T-helper 1 cell treated with Interleukin-12 subunit alpha and Interleukin-12 subunit beta and Interleukin-4 antibody, amounts not matched to agents 30 μg/mL and 1 μg/mL, for 36 hours (primary cell): Measurements from ENCODE around the gene BRIP1.

Experiments used
- H3K27ac Mint-ChIP-seq: one replicate; pipeline ENCODE4 v1.8.0; 2021; ENCODE audit warnings: mild to moderate bottlenecking, mixed read lengths
- H3K27me3 Mint-ChIP-seq: one replicate; pipeline ENCODE4 v1.8.0; 2021; ENCODE audit warnings: low read depth, mixed read lengths
- H3K36me3 Mint-ChIP-seq: one replicate; pipeline ENCODE4 v1.8.0; 2021; ENCODE audit warnings: low read depth, mixed read lengths
- H3K4me1 Mint-ChIP-seq: one replicate; pipeline ENCODE4 v1.8.0; 2021; ENCODE audit warnings: low read depth, mixed read lengths
- H3K4me3 Mint-ChIP-seq: one replicate; pipeline ENCODE4 v1.8.0; 2021; ENCODE audit warnings: mild to moderate bottlenecking, moderate library complexity, mixed read lengths
- H3K9me3 Mint-ChIP-seq: one replicate; pipeline ENCODE4 v1.8.0; 2021; ENCODE audit warnings: mixed read lengths

The BRIP1 gene

DNA sequence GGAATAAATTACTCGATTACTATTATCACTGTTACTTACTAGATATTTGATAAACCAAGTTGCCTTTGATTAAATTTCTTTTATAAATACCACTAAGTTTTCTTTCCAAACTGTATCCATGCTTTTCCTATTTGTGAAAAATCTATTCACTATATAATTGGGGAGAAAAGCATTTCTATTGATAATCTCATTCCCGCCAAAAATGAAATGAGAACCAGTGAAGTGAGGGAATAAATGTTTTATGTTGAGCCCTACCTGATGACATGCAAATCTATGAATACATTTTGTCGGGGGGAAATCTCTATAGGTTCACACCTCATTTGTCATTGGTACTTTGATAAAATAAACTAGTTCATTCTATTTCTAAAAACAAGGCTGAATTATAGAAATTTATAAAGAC, 15.7 kb downstream of the BRIP1 start:
- Mint-ChIP-seq H3K27ac (no peak overlapping the region), H3K27me3 (no peaks in the 10 kb centered on the region), H3K4me3 (no peak overlapping the region), H3K9me3 (no peaks in the 10 kb centered on the region), H3K4me1 (peaks cover 1% of the 10 kb centered on the region), H3K36me3 (peaks cover 27% of the 10 kb centered on the region)

- H3K36me3 Mint-ChIP-seq = peaks cover 28% of the 10 kb centered on the region
- H3K9me3 Mint-ChIP-seq = no peaks in the 10 kb centered on the region
- H3K4me1 Mint-ChIP-seq = peaks cover 1% of the 10 kb centered on the region
- no peaks in the 10 kb centered on the region for H3K27me3 Mint-ChIP-seq
- H3K27ac Mint-ChIP-seq = no peak overlapping the region
- no peak overlapping the region for H3K4me3 Mint-ChIP-seq
Observed at GRCh38 chr17:61846761-61847375, 16.5 kb downstream of the BRIP1 start.

GRCh38 chr17:61846088-61846487, 17.2 kb downstream of the BRIP1 start:
- peaks cover 24% of the 10 kb centered on the region for H3K36me3 Mint-ChIP-seq
- peaks cover 1% of the 10 kb centered on the region for H3K4me1 Mint-ChIP-seq
- H3K4me3 Mint-ChIP-seq = no peak overlapping the region
- no peaks in the 10 kb centered on the region for H3K9me3 Mint-ChIP-seq
- no peaks in the 10 kb centered on the region for H3K27me3 Mint-ChIP-seq
- no peak overlapping the region for H3K27ac Mint-ChIP-seq

DNA sequence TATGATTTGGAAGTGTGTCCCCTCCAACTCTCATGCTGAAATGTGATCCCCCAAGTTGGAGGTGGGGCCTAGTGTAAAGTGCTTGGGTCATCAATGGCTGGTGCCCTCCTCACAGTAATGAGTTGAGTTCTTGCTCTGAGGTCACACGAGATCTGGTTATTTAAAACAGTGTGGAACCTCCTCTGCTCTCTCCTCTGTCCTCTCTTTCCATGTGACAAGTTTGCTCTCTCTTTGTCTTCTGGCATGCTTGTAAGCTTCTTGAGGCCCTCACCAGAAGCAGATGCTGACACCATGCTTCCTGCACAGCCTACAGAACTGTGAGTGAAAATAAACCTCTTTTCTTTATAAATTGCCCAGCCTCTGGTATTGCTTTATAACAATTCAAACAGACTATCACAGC, 19.9 kb downstream of the BRIP1 start:
- peaks cover 23% of the 10 kb centered on the region for H3K36me3 Mint-ChIP-seq
- no peak overlapping the region for H3K4me3 Mint-ChIP-seq
- no peaks in the 10 kb centered on the region for H3K9me3 Mint-ChIP-seq
- no peaks in the 10 kb centered on the region for H3K27me3 Mint-ChIP-seq
- H3K4me1 Mint-ChIP-seq = peaks cover 1% of the 10 kb centered on the region
- H3K27ac Mint-ChIP-seq = no peak overlapping the region

DNA sequence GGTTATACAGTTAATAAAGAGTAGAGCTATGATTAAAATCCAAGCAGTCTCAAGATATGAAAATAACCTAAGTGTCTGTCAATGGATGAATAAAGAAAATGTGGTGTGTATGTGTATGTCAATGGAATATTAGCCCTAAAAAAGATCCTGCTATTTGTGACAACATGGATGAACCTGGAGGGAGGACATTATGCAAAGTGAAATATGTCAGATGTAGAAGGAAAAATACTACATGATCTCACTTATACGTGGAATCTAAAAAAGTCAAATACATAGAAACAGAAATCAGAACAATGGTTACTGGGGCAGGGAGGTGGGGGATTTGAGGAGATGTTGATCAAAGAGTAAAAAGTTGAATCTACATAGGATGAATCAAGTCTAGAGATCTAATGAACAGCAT, 20.4 kb downstream of the BRIP1 start:
- Mint-ChIP-seq H3K36me3 (peaks cover 23% of the 10 kb centered on the region), H3K9me3 (no peaks in the 10 kb centered on the region), H3K4me3 (no peak overlapping the region), H3K4me1 (peaks cover 1% of the 10 kb centered on the region), H3K27ac (no peak overlapping the region), H3K27me3 (no peaks in the 10 kb centered on the region)

GRCh38 chr17:61839300-61839786, 24.0 kb downstream of the BRIP1 start:
- H3K4me1 Mint-ChIP-seq = no peaks in the 10 kb centered on the region
- no peak overlapping the region for H3K27ac Mint-ChIP-seq

GRCh38 chr17:61837175-61838051, 25.9 kb downstream of the BRIP1 start:
- H3K27me3 Mint-ChIP-seq = no peaks in the 10 kb centered on the region
- no peak overlapping the region for H3K4me3 Mint-ChIP-seq
- peaks cover 7% of the 10 kb centered on the region for H3K36me3 Mint-ChIP-seq
- no peaks in the 10 kb centered on the region for H3K4me1 Mint-ChIP-seq
- H3K9me3 Mint-ChIP-seq = no peaks in the 10 kb centered on the region
- H3K27ac Mint-ChIP-seq = no peak overlapping the region

More at GRCh38 chr17:61839300-61839786, 24.0 kb downstream of the BRIP1 start:
- Mint-ChIP-seq H3K36me3 (peaks cover 12% of the 10 kb centered on the region), H3K9me3 (no peaks in the 10 kb centered on the region), H3K27me3 (no peaks in the 10 kb centered on the region), H3K4me3 (no peak overlapping the region)

DNA sequence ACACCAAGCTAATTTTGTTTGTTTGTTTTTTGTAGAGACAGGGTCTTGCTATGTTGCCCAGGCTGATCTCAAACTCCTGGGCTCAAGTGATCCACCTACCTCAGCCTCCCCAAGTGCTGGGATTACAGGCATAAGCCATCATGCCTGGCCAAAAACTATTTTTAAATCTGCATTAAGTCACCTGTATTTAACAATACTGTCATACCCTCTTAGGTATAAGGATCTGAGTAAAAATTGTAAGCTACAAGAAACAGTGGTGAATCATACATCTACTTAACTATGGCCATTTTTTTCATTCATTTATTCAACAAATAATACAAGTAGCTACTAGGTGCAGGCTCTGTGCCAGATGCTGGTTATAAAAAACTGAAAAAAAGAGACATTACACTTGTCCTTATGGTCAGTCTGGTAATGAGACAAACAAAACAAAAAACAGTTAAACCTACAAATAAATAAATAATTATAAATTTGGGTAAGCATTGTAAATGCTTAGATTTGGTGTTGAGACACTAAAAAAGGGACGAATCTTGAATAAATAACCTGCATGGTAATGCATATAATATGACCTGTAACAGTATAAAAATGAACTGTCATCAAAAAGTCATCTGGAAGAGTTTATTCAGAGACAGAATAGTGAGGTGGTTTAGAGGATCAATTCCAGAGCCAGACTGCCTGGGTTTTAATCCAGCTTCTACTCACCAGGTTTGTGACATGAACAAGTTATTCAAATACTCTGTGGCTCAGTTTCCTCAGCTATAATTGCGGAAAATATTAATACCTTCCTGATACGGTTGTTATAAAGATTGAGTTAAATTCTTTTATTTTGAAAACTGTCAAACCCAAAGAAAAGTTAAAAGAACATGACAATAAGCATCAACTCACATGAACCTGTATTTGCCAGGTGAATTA, 26.8 kb downstream of the BRIP1 start:
- no peak overlapping the region for H3K27ac Mint-ChIP-seq
- no peak overlapping the region for H3K4me3 Mint-ChIP-seq
- H3K4me1 Mint-ChIP-seq = no peaks in the 10 kb centered on the region
- H3K36me3 Mint-ChIP-seq = peaks cover 3% of the 10 kb centered on the region
- no peaks in the 10 kb centered on the region for H3K27me3 Mint-ChIP-seq
- H3K9me3 Mint-ChIP-seq = no peaks in the 10 kb centered on the region

DNA sequence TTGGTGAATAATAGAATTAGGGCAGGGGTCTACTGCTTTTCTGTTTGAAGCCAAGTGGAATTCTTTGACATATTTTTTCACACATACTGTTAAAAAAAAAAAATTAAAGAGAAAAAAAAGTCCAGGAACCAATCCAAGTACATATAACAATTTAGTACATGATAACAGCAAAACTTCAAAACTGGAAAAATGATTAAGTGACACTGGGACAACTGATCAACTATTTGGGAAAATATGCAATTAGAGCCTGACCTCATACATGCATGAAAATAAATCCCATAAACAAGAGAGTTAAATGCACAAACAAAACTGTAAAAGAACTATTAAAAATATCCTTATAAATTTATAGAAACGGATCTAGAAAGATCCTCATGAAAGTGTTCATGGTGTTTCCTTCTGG, 27.7 kb downstream of the BRIP1 start:
- no peak overlapping the region for H3K4me3 Mint-ChIP-seq
- no peaks in the 10 kb centered on the region for H3K9me3 Mint-ChIP-seq
- no peak overlapping the region for H3K27ac Mint-ChIP-seq
- no peaks in the 10 kb centered on the region for H3K27me3 Mint-ChIP-seq
- no peaks in the 10 kb centered on the region for H3K36me3 Mint-ChIP-seq
- H3K4me1 Mint-ChIP-seq = no peaks in the 10 kb centered on the region

GRCh38 chr17:61834610-61835009, 28.7 kb downstream of the BRIP1 start:
- H3K27me3 Mint-ChIP-seq = no peaks in the 10 kb centered on the region
- no peak overlapping the region for H3K27ac Mint-ChIP-seq
- peaks cover under 1% of the 10 kb centered on the region for H3K36me3 Mint-ChIP-seq
- no peak overlapping the region for H3K4me3 Mint-ChIP-seq
- no peaks in the 10 kb centered on the region for H3K4me1 Mint-ChIP-seq
- no peaks in the 10 kb centered on the region for H3K9me3 Mint-ChIP-seq

DNA sequence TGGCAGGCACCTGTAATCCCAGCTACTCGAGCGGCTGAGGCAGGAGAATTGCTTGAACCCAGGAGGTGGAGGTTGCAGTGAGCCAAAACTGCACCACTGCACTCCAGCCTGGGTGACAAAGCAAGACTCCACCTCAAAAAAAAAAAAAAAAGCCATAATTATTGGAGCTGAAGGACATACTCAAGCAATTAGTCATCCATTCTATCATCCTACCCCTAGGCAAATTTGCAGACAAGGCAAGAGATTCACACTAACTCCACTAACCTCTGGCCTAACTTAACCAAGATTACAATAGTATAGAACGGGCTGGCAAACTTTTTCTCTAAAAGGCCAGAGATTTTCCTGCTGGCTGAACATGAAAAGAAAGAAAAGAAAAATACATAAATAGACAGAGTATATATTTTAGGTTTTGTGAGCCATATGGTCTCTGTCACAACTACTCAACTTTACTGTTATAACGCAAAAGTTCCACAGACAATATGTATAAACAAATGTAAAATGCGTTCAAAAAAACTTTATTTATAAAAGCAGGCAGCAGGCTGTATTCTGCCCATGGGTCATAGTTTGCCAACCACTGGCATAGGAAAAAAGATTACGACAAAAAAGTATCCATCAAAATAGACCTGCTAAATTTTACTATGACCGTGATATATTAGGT, 29.7 kb downstream of the BRIP1 start:
- peaks cover 6% of the 10 kb centered on the region for H3K36me3 Mint-ChIP-seq
- no peak overlapping the region for H3K4me3 Mint-ChIP-seq
- H3K27me3 Mint-ChIP-seq = no peaks in the 10 kb centered on the region
- H3K4me1 Mint-ChIP-seq = no peaks in the 10 kb centered on the region
- H3K9me3 Mint-ChIP-seq = no peaks in the 10 kb centered on the region
- no peak overlapping the region for H3K27ac Mint-ChIP-seq

DNA sequence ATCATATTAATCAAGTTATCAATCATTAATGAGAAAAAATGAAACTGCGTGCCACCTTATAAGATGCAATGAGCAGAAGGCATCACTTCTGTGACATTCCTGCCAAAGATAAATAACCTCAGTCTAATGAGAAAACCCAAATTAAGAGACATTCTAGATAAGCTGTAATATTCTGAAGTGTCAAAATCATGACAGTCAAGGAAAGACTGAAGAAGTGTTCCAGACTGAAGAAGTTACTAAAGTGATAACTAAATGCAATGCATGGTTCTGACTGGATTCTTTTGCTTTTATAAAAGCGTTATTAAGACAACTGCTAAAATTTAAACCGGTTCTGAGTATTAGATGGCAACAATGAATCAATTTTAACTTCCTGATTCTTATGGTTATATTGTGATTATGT, 30.9 kb downstream of the BRIP1 start:
- Mint-ChIP-seq H3K27me3 (no peaks in the 10 kb centered on the region), H3K4me1 (no peaks in the 10 kb centered on the region), H3K27ac (no peak overlapping the region), H3K36me3 (peaks cover 16% of the 10 kb centered on the region), H3K4me3 (no peak overlapping the region), H3K9me3 (peaks cover 5% of the 10 kb centered on the region)

- no peaks in the 10 kb centered on the region for H3K4me1 Mint-ChIP-seq
- H3K36me3 Mint-ChIP-seq = peaks cover 21% of the 10 kb centered on the region
- no peaks in the 10 kb centered on the region for H3K27me3 Mint-ChIP-seq
- peaks cover 5% of the 10 kb centered on the region for H3K9me3 Mint-ChIP-seq
- no peak overlapping the region for H3K4me3 Mint-ChIP-seq
- no peak overlapping the region for H3K27ac Mint-ChIP-seq
Observed at GRCh38 chr17:61831099-61831498, 32.2 kb downstream of the BRIP1 start.

DNA sequence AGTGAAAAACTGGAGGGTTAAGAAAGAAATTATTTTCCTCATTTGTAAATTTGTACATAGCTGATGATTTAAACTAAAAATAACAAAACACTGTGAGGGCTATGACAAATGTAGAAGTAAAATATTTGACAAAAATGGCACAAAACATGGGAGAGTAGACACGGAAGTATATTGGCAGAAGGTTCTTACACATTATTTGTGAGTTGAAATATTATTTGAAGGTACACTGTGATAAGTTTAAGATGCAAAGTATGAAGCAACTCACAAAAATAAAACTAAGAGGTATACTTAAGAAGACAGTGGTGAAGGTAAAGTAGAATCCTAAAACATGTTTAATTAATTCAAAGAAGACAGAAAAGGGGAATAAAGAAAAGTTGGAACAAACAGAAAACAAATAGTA, 34.6 kb downstream of the BRIP1 start:
- H3K27ac Mint-ChIP-seq = no peak overlapping the region
- no peaks in the 10 kb centered on the region for H3K27me3 Mint-ChIP-seq
- H3K9me3 Mint-ChIP-seq = peaks cover 5% of the 10 kb centered on the region
- H3K36me3 Mint-ChIP-seq = peaks cover 25% of the 10 kb centered on the region
- no peak overlapping the region for H3K4me3 Mint-ChIP-seq
- no peaks in the 10 kb centered on the region for H3K4me1 Mint-ChIP-seq
